ENCODE results near the gene GBF1. TPM values are rescaled to one million over a fixed set of nuclear protein-coding genes. Genes with fewer than 3 reads are reported as not detected.
"Not testable (repeated sequence)": the region's sequence is repeated elsewhere in the genome, so short reads cannot be mapped to it uniquely, and the experiment has no call there.

Gene GBF1
- total RNA-seq, 1 experiment from 2014 or later = 15.3 TPM

GRCh38 chr10:102291221-102291905 is 46.0 kb downstream of the GBF1 start:
- DNase-seq (ENCODE audit: low spot score) = peak; percentile 80
- in situ Hi-C loops (cut with HindIII; ENCODE audit: low sequenced_read_pairs) = no loop called here

- no peak for DNase-seq (ENCODE audit: low spot score)
- in situ Hi-C loops (cut with HindIII; ENCODE audit: low sequenced_read_pairs) = no loop called here
Observed at GRCh38 chr10:102297101-102297500, 51.8 kb downstream of the GBF1 start.

- in situ Hi-C loops (cut with HindIII; ENCODE audit: low sequenced_read_pairs) = no loop called here
- no peak for DNase-seq (ENCODE audit: low spot score)
Observed at GRCh38 chr10:102298899-102299298, 53.6 kb downstream of the GBF1 start.

- no peak for DNase-seq (ENCODE audit: low spot score)
- in situ Hi-C loops (cut with HindIII; ENCODE audit: low sequenced_read_pairs) = no loop called here
Observed at GRCh38 chr10:102299873-102300272, 54.5 kb downstream of the GBF1 start.

GRCh38 chr10:102300278-102300843 is 55.0 kb downstream of the GBF1 start:
- no peak for DNase-seq (ENCODE audit: low spot score)
- in situ Hi-C loops (cut with HindIII; ENCODE audit: low sequenced_read_pairs) = no loop called here

- in situ Hi-C loops (cut with HindIII; ENCODE audit: low sequenced_read_pairs); DNase-seq (ENCODE audit: low spot score): not testable (repeated sequence)
Observed at GRCh38 chr10:102300912-102301311, 55.6 kb downstream of the GBF1 start.

- in situ Hi-C loops (cut with HindIII; ENCODE audit: low sequenced_read_pairs); DNase-seq (ENCODE audit: low spot score): not testable (repeated sequence)
Observed at GRCh38 chr10:102301332-102301731, 56.0 kb downstream of the GBF1 start.

GRCh38 chr10:102302611-102303010 is 57.3 kb downstream of the GBF1 start:
- in situ Hi-C loops (cut with HindIII; ENCODE audit: low sequenced_read_pairs) = no loop called here

GRCh38 chr10:102306006-102306405 is 60.7 kb downstream of the GBF1 start:
- in situ Hi-C loops (cut with HindIII; ENCODE audit: low sequenced_read_pairs) = no loop called here
- no peak for DNase-seq (ENCODE audit: low spot score)

More at GRCh38 chr10:102302611-102303010, 57.3 kb downstream of the GBF1 start:
- no peak for DNase-seq (ENCODE audit: low spot score)

- in situ Hi-C loops (cut with HindIII; ENCODE audit: low sequenced_read_pairs) = no loop called here
- no peak for DNase-seq (ENCODE audit: low spot score)
Observed at GRCh38 chr10:102306710-102307109, 61.4 kb downstream of the GBF1 start.

GRCh38 chr10:102308318-102308717 is 63.0 kb downstream of the GBF1 start:
- in situ Hi-C loops (cut with HindIII; ENCODE audit: low sequenced_read_pairs); DNase-seq (ENCODE audit: low spot score): not testable (repeated sequence)

GRCh38 chr10:102309236-102309635 is 63.9 kb downstream of the GBF1 start:
- no peak for DNase-seq (ENCODE audit: low spot score)
- in situ Hi-C loops (cut with HindIII; ENCODE audit: low sequenced_read_pairs) = no loop called here

GRCh38 chr10:102309916-102310315 is 64.6 kb downstream of the GBF1 start:
- no peak for DNase-seq (ENCODE audit: low spot score)
- in situ Hi-C loops (cut with HindIII; ENCODE audit: low sequenced_read_pairs) = no loop called here

- no peak for DNase-seq (ENCODE audit: low spot score)
- in situ Hi-C loops (cut with HindIII; ENCODE audit: low sequenced_read_pairs) = no loop called here
Observed at GRCh38 chr10:102310361-102311024, 65.2 kb downstream of the GBF1 start.

GRCh38 chr10:102311025-102311420 is 65.7 kb downstream of the GBF1 start:
- in situ Hi-C loops (cut with HindIII; ENCODE audit: low sequenced_read_pairs) = no loop called here
- DNase-seq (ENCODE audit: low spot score) = no peak

GRCh38 chr10:102312683-102313082 is 67.4 kb downstream of the GBF1 start:
- DNase-seq (ENCODE audit: low spot score) = no peak

GRCh38 chr10:102313221-102313896 is 68.0 kb downstream of the GBF1 start:
- no peak for DNase-seq (ENCODE audit: low spot score)
- in situ Hi-C loops (cut with HindIII; ENCODE audit: low sequenced_read_pairs) = no loop called here

More at GRCh38 chr10:102312683-102313082, 67.4 kb downstream of the GBF1 start:
- in situ Hi-C loops (cut with HindIII; ENCODE audit: low sequenced_read_pairs) = no loop called here

- in situ Hi-C loops (cut with HindIII; ENCODE audit: low sequenced_read_pairs) = no loop called here
Observed at GRCh38 chr10:102314801-102315200, 69.5 kb downstream of the GBF1 start.

GRCh38 chr10:102316421-102316820 is 71.1 kb downstream of the GBF1 start:
- in situ Hi-C loops (cut with HindIII; ENCODE audit: low sequenced_read_pairs) = no loop called here
- DNase-seq (ENCODE audit: low spot score) = no peak

More at GRCh38 chr10:102314801-102315200, 69.5 kb downstream of the GBF1 start:
- DNase-seq (ENCODE audit: low spot score) = peak; percentile 61

GRCh38 chr10:102322914-102323313 is 77.6 kb downstream of the GBF1 start:
- DNase-seq (ENCODE audit: low spot score) = no peak
- in situ Hi-C loops (cut with HindIII; ENCODE audit: low sequenced_read_pairs) = no loop called here

Data from G401 (cell line).